SK-N-SH (cell line): Measurements from ENCODE around the gene TRA2A. TPM values are rescaled to one million over a fixed set of nuclear protein-coding genes. Genes with fewer than 3 reads are reported as not detected.

Experiments
- CTCF ChIA-PET: fragments of 300-600, 350-600 bp; formaldehyde crosslinking; extraction: SDS; loops from one replicate; lab custom pipeline; 2021; lab: Yijun Ruan, JAX
- POLR2A ChIA-PET: fragments of 350-600 bp; sonication (Branson Sonifier 250); formaldehyde crosslinking; extraction: SDS; loops from one replicate; lab custom pipeline; 2020; ENCODE audit warnings: antibody characterized with exemption, inconsistent platforms; lab: Yijun Ruan, JAX
- DNase-seq: peaks from one replicate; pipeline ENCODE4 v3.0.0; 2012
- H2AFZ ChIP-seq: fragments of 200-600 bp; sonication (generic); 2 replicates; pipeline ENCODE4 v1.8.1; 2016; ENCODE audit warnings: antibody characterized with exemption, mild to moderate bottlenecking, low read depth
- H3F3A ChIP-seq: fragments of 200-600 bp; sonication (generic); replicated peaks from 2 replicates; pipeline ENCODE3; 2016; ENCODE audit warnings: antibody characterized with exemption, mild to moderate bottlenecking; ENCODE audit not compliant: insufficient read depth
- H3K27ac ChIP-seq, 2 experiments: fragments of 200-500 bp in 1 of 2; fragments of 200-600 bp in 1 of 2; sonication (Bioruptor generic) in 1 of 2; sonication (generic), shearing (Covaris generic) in 1 of 2; 2 replicates each; pipeline versions ENCODE4 v1.5.1 to v1.6.1; 2014 to 2016; ENCODE audit warnings: low read depth in 2 of 2, inconsistent platforms in 1 of 2, low read length in 1 of 2, mild to moderate bottlenecking in 1 of 2, mixed read lengths in 1 of 2
- H3K27me3 ChIP-seq: fragments of 200-600 bp; sonication (generic), shearing (Covaris generic); 2 replicates; pipeline ENCODE4 v1.6.1; 2016; ENCODE audit warnings: mixed run types; ENCODE audit not compliant: insufficient read depth
- H3K36me3 ChIP-seq, 2 experiments: fragments of 200-500 bp in 1 of 2; fragments of 200-600 bp in 1 of 2; sonication (Bioruptor generic) in 1 of 2; sonication (generic) in 1 of 2; replicated peaks in 1 of 2; 2 replicates each; pipeline versions ENCODE3 to v1.5.1; 2014 to 2016; ENCODE audit warnings: low read length in 1 of 2, mild to moderate bottlenecking in 1 of 2; ENCODE audit not compliant: insufficient read depth in 2 of 2, control insufficient read depth in 1 of 2
- H3K4me1 ChIP-seq, 2 experiments: fragments of 200-500 bp in 1 of 2; fragments of 200-600 bp in 1 of 2; sonication (Bioruptor generic) in 1 of 2; sonication (generic), shearing (Covaris generic) in 1 of 2; 2 replicates each; pipeline versions ENCODE4 v1.5.1 to v1.6.1; 2014 to 2016; ENCODE audit warnings: low read depth in 1 of 2, low read length in 1 of 2, mixed run types in 1 of 2; ENCODE audit not compliant: insufficient read depth in 2 of 2, control insufficient read depth in 1 of 2
- H3K4me2 ChIP-seq: fragments of 200-600 bp; sonication (generic), shearing (Covaris generic); 2 replicates; pipeline ENCODE4 v1.6.1; 2017; ENCODE audit warnings: mixed run types
- H3K4me3 ChIP-seq, 2 experiments: fragments of 200-500 bp in 1 of 2; fragments of 200-600 bp in 1 of 2; sonication (Bioruptor generic) in 1 of 2; sonication (generic), shearing (Covaris generic) in 1 of 2; 2 replicates each; pipeline versions ENCODE4 v1.5.1 to v1.8.1; 2014 to 2016; ENCODE audit warnings: low read depth in 2 of 2, inconsistent platforms in 1 of 2, low read length in 1 of 2, mild to moderate bottlenecking in 1 of 2, mixed read lengths in 1 of 2, moderate library complexity in 1 of 2
- H3K79me2 ChIP-seq: fragments of 200-600 bp; sonication (generic); 2 replicates; pipeline ENCODE4 v1.8.1; 2017; ENCODE audit warnings: mild to moderate bottlenecking; ENCODE audit not compliant: insufficient read depth
- H3K9ac ChIP-seq: fragments of 200-600 bp; sonication (generic); 2 replicates; pipeline ENCODE4 v1.6.1; 2017; ENCODE audit warnings: mixed run types
- H3K9me2 ChIP-seq: fragments of 200-600 bp; sonication (generic); 2 replicates; pipeline ENCODE4 v1.6.1; 2017; ENCODE audit warnings: mixed run types
- H3K9me3 ChIP-seq: fragments of 200-600 bp; sonication (generic); 2 replicates; pipeline ENCODE4 v1.6.1; 2017; ENCODE audit warnings: mixed run types, mild to moderate bottlenecking, moderate library complexity
- H4K20me1 ChIP-seq: fragments of 200-600 bp; sonication (generic); 2 replicates; pipeline ENCODE4 v1.6.1; 2017; ENCODE audit warnings: mild to moderate bottlenecking, mixed run types; ENCODE audit not compliant: insufficient read depth
- CHD2 ChIP-seq: fragments of 150-350 bp; IDR thresholded peaks from 2 replicates; pipeline ENCODE4 v1.6.1; 2018; ENCODE audit warnings: low read length; ENCODE audit not compliant: partially characterized antibody
- ELF1 ChIP-seq: IDR thresholded peaks from 2 replicates; pipeline ENCODE4 v1.4.0; 2012
- EP300 ChIP-seq, 2 experiments: IDR thresholded peaks; 2 replicates each; pipeline versions ENCODE4 v1.4.0 to v1.6.1; 2012; ENCODE audit warnings: borderline replicate concordance in 1 of 2, low read depth in 1 of 2, low read length in 1 of 2
- FOSL2 ChIP-seq: IDR thresholded peaks from 2 replicates; pipeline ENCODE4 v1.4.0; 2012; ENCODE audit warnings: low read depth, mild to moderate bottlenecking, moderate library complexity, borderline replicate concordance
- FOXM1 ChIP-seq: IDR thresholded peaks from 2 replicates; pipeline ENCODE4 v1.4.0; 2012; ENCODE audit warnings: low read depth, mild to moderate bottlenecking
- GABPA ChIP-seq: IDR thresholded peaks from 2 replicates; pipeline ENCODE4 v1.4.0; 2012; ENCODE audit warnings: low read depth, mild to moderate bottlenecking
- MEF2A ChIP-seq: IDR thresholded peaks from 2 replicates; pipeline ENCODE4 v1.4.0; 2012; ENCODE audit warnings: low read depth, borderline replicate concordance
- NFIC ChIP-seq: IDR thresholded peaks from 2 replicates; pipeline ENCODE4 v1.4.0; 2012; ENCODE audit warnings: borderline replicate concordance
- POLR2AphosphoS5 ChIP-seq: IDR thresholded peaks from 2 replicates; pipeline ENCODE4 v1.6.1; 2012; ENCODE audit warnings: low read depth, low read length
- RCOR1 ChIP-seq: fragments of 150-350 bp; IDR thresholded peaks from 2 replicates; pipeline ENCODE4 v1.6.1; 2017; ENCODE audit warnings: antibody characterized with exemption, low read length
- RXRA ChIP-seq: IDR thresholded peaks from 2 replicates; pipeline ENCODE4 v1.4.0; 2012; ENCODE audit warnings: low read depth, mild to moderate bottlenecking, borderline replicate concordance
- SMC3 ChIP-seq: IDR thresholded peaks from 2 replicates; pipeline ENCODE4 v1.6.1; 2012; ENCODE audit warnings: low read depth, low read length, improper control_type of control experiment
- WGBS: methylation state at CpG from one replicate; pipeline ENCODE4 v1.1.6; 2017; ENCODE audit warnings: low lambda C conversion rate; 5-methylcytosine and 5-hydroxymethylcytosine counted together
- polyA plus RNA-seq, 3 experiments: library from polyadenylated mRNA; depleted of rRNA; stranded (reverse); fragments of >200 nt; gene quantifications; 2 replicates each; pipeline ENCODE4 v1.2.3, GENCODE V29; 2012
- TF ChIP-seq, protein P1 (sequence below): IDR thresholded peaks from 2 replicates; pipeline ENCODE4 v1.4.0; 2012; ENCODE audit warnings: low read depth, borderline replicate concordance
- TF ChIP-seq, protein P2 (sequence below): IDR thresholded peaks from 2 replicates; pipeline ENCODE4 v1.6.1; 2012; ENCODE audit warnings: mild to moderate bottlenecking, low read depth, low read length, moderate library complexity
- TF ChIP-seq, protein P3 (sequence below): IDR thresholded peaks from 2 replicates; pipeline ENCODE4; 2012
- TF ChIP-seq, protein P4 (sequence below): fragments of 200-600 bp; sonication (generic); IDR thresholded peaks from 2 replicates; pipeline ENCODE4 v1.6.1; 2017; ENCODE audit warnings: antibody characterized with exemption, mild to moderate bottlenecking, moderate library complexity

Gene TRA2A
- polyA plus RNA-seq, 1 of the 3 experiments (the other 2 are of a cell fraction): 62.1 TPM

DNA sequence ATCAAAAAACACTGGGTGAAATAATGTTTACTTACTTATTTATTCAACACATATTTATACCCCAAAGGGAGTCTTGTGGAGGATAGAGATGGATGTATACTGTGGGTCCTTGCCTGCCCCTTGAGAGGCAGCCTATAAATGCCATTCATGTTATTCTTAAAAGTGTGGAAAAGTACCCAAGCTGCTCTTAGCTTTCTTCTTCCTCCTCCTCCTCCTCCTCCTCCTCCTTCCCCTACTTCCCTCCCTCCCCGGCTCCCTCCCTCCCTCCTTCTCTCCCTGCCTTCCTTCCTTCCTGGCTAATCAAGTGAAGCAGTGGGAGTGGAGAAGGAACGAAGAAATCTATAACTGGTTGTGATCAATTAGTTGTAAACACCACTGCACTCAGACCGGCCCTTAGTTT is 40.3 kb downstream of the TRA2A start:
- TF ChIP-seq GABPA (no peak), NFIC (no peak), RCOR1 (no peak), ELF1 (no peak), FOXM1 (no peak), FOSL2 (no peak), RXRA (no peak), SMC3 (no peak), EP300 (IDR thresholded peaks at IDR 0.05; ENCODE audit: borderline replicate concordance in 1 of 2, low read depth in 1 of 2, low read length in 1 of 2) (no peak), CHD2 (no peak), MEF2A (no peak), POLR2AphosphoS5 (no peak)
- TF ChIP-seq, protein P1, sequence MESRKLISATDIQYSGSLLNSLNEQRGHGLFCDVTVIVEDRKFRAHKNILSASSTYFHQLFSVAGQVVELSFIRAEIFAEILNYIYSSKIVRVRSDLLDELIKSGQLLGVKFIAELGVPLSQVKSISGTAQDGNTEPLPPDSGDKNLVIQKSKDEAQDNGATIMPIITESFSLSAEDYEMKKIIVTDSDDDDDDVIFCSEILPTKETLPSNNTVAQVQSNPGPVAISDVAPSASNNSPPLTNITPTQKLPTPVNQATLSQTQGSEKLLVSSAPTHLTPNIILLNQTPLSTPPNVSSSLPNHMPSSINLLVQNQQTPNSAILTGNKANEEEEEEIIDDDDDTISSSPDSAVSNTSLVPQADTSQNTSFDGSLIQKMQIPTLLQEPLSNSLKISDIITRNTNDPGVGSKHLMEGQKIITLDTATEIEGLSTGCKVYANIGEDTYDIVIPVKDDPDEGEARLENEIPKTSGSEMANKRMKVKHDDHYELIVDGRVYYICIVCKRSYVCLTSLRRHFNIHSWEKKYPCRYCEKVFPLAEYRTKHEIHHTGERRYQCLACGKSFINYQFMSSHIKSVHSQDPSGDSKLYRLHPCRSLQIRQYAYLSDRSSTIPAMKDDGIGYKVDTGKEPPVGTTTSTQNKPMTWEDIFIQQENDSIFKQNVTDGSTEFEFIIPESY: no peak
- TF ChIP-seq, protein P2, sequence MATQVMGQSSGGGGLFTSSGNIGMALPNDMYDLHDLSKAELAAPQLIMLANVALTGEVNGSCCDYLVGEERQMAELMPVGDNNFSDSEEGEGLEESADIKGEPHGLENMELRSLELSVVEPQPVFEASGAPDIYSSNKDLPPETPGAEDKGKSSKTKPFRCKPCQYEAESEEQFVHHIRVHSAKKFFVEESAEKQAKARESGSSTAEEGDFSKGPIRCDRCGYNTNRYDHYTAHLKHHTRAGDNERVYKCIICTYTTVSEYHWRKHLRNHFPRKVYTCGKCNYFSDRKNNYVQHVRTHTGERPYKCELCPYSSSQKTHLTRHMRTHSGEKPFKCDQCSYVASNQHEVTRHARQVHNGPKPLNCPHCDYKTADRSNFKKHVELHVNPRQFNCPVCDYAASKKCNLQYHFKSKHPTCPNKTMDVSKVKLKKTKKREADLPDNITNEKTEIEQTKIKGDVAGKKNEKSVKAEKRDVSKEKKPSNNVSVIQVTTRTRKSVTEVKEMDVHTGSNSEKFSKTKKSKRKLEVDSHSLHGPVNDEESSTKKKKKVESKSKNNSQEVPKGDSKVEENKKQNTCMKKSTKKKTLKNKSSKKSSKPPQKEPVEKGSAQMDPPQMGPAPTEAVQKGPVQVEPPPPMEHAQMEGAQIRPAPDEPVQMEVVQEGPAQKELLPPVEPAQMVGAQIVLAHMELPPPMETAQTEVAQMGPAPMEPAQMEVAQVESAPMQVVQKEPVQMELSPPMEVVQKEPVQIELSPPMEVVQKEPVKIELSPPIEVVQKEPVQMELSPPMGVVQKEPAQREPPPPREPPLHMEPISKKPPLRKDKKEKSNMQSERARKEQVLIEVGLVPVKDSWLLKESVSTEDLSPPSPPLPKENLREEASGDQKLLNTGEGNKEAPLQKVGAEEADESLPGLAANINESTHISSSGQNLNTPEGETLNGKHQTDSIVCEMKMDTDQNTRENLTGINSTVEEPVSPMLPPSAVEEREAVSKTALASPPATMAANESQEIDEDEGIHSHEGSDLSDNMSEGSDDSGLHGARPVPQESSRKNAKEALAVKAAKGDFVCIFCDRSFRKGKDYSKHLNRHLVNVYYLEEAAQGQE: no peak
- TF ChIP-seq, protein P3, sequence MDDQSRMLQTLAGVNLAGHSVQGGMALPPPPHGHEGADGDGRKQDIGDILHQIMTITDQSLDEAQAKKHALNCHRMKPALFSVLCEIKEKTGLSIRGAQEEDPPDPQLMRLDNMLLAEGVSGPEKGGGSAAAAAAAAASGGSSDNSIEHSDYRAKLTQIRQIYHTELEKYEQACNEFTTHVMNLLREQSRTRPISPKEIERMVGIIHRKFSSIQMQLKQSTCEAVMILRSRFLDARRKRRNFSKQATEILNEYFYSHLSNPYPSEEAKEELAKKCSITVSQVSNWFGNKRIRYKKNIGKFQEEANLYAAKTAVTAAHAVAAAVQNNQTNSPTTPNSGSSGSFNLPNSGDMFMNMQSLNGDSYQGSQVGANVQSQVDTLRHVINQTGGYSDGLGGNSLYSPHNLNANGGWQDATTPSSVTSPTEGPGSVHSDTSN: no peak
- TF ChIP-seq, protein P4, sequence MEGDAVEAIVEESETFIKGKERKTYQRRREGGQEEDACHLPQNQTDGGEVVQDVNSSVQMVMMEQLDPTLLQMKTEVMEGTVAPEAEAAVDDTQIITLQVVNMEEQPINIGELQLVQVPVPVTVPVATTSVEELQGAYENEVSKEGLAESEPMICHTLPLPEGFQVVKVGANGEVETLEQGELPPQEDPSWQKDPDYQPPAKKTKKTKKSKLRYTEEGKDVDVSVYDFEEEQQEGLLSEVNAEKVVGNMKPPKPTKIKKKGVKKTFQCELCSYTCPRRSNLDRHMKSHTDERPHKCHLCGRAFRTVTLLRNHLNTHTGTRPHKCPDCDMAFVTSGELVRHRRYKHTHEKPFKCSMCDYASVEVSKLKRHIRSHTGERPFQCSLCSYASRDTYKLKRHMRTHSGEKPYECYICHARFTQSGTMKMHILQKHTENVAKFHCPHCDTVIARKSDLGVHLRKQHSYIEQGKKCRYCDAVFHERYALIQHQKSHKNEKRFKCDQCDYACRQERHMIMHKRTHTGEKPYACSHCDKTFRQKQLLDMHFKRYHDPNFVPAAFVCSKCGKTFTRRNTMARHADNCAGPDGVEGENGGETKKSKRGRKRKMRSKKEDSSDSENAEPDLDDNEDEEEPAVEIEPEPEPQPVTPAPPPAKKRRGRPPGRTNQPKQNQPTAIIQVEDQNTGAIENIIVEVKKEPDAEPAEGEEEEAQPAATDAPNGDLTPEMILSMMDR: no peak
- no peak for DNase-seq
- Histone ChIP-seq H3K4me2 (peak overlapping the region; percentile 90), H3K27me3 (no peaks in the 10 kb centered on the region), H3K36me3 (peaks cover 0 to 3% of the 10 kb centered on the region in 2 experiments), H2AFZ (no peak overlapping the region), H3K4me1 (peaks cover 4 to 7% of the 10 kb centered on the region in 2 experiments; a peak in 3 of 4 replicates), H3K9ac (peak overlapping the region; percentile 79), H3F3A (peaks cover 34% of the 10 kb centered on the region), H4K20me1 (no peaks in the 10 kb centered on the region), H3K79me2 (peaks cover 18% of the 10 kb centered on the region; the same call in 1 of the 2 replicates), H3K4me3 (peak overlapping the region; percentile 56 to 74), H3K9me3 (no peaks in the 10 kb centered on the region), H3K27ac (peak overlapping the region; percentile 80 to 86; a peak in 3 of 4 replicates), H3K9me2 (no peaks in the 10 kb centered on the region)
- ChIA-PET CTCF (interaction anchor here (1.2 to 2.0 kb wide), 2 partner anchors 12 to 215 kb away, joined by 4 to 8 read pairs; no protein-coding TSS in a partner anchor), POLR2A (interaction anchor here (0.8 to 2.2 kb wide), 2 partner anchors 14 to 214 kb away, joined by 3 to 8 read pairs; no protein-coding TSS in a partner anchor)
- 46% methylated on average over 3 of the region's 3 CpGs for WGBS
